K562 (cell line): ENCODE measurements around the gene JPT1. TPM values are rescaled to one million over a fixed set of nuclear protein-coding genes. Genes with fewer than 3 reads are reported as not detected.

ENCODE experiments used
- ATAC-seq: fragments of 200-7000 bp; cut with Tn5 transposase; 3 replicates; pipeline ENCODE4 v1.9.1; 2020; ENCODE audit warnings: moderate library complexity
- BruUV-seq: library from RNA; stranded (reverse); fragments of 400-500 nt; replicated peaks from 2 replicates; lab custom pipeline; 2021; lab: Mats Ljungman, UMichigan
- CTCF ChIA-PET: fragments of 300-600 bp; formaldehyde crosslinking; extraction: SDS; loops from one replicate; lab custom pipeline; 2021; ENCODE audit warnings: low intra/inter-chr PET ratio; lab: Yijun Ruan, JAX
- POLR2A ChIA-PET: fragments of 300-600, 350-650 bp; sonication (Branson Sonifier 250); formaldehyde crosslinking; extraction: SDS; loops from one replicate; lab custom pipeline; 2021; ENCODE audit warnings: antibody characterized with exemption, inconsistent platforms; lab: Yijun Ruan, JAX
- DNase-seq, 4 experiments: peaks; one replicate each; pipeline versions ENCODE4 v3.0.0 to v3.0.0-alpha.2; 2011 to 2018; ENCODE audit warnings: low spot score in 3 of 4, mixed read lengths in 3 of 4; ENCODE audit errors: extremely low read depth in 1 of 4
- FAIRE-seq: peaks from 2 replicates; lab custom pipeline; 2011; peaks lifted over from hg19 to GRCh38; lab: Jason Lieb, UNC
- H2AFZ ChIP-seq: 2 replicates; pipeline ENCODE4 v1.6.0; 2011; ENCODE audit warnings: low read depth, low read length, control low read depth, inconsistent platforms
- H3K27ac ChIP-seq: fragments of 200-600 bp; 3 replicates; pipeline ENCODE4 v1.8.0; 2011; ENCODE audit warnings: low read depth, mild to moderate bottlenecking, control low read depth, inconsistent platforms, low read length, moderate library complexity, mixed read lengths; ENCODE audit errors: extremely low read depth
- H3K27me3 ChIP-seq, 2 experiments: fragments of 300-600 bp in 1 of 2; 2 replicates in 1 of 2; 3 replicates in 1 of 2; pipeline versions ENCODE4 v1.6.0 to v1.8.0; 2011; ENCODE audit warnings: inconsistent platforms in 2 of 2, low read length in 2 of 2, mild to moderate bottlenecking in 1 of 2, mixed read lengths in 1 of 2, moderate library complexity in 1 of 2; ENCODE audit not compliant: control insufficient read depth in 2 of 2, insufficient read depth in 2 of 2
- H3K36me3 ChIP-seq: fragments of 300-600 bp; 3 replicates; pipeline ENCODE4 v1.8.0; 2011; ENCODE audit warnings: mild to moderate bottlenecking, low read length, inconsistent platforms; ENCODE audit not compliant: control insufficient read depth, insufficient read depth
- H3K4me1 ChIP-seq, 2 experiments: fragments of 200-600 bp in 1 of 2; replicated peaks in 1 of 2; 2 replicates in 1 of 2; 3 replicates in 1 of 2; pipeline versions ENCODE4 v1.5.1 to v1.8.0; 2011; ENCODE audit warnings: inconsistent platforms in 2 of 2, low read length in 2 of 2, mild to moderate bottlenecking in 1 of 2, mixed read lengths in 1 of 2, moderate library complexity in 1 of 2; ENCODE audit not compliant: control insufficient read depth in 2 of 2, insufficient read depth in 2 of 2
- H3K4me2 ChIP-seq: 2 replicates; pipeline ENCODE4 v1.6.1; 2011; ENCODE audit warnings: low read length, control low read depth, inconsistent platforms, mixed read lengths; ENCODE audit not compliant: insufficient read depth
- H3K4me3 ChIP-seq: fragments of 200-600 bp; sonication (generic), shearing (Covaris generic); 2 replicates; pipeline ENCODE4 v1.5.1; 2016; ENCODE audit warnings: control low read depth, inconsistent platforms
- H3K79me2 ChIP-seq: fragments of 200-600 bp; 3 replicates; pipeline ENCODE4 v1.8.0; 2011; ENCODE audit warnings: low read length, inconsistent platforms; ENCODE audit not compliant: control insufficient read depth, insufficient read depth
- H3K9ac ChIP-seq, 2 experiments: 2 replicates each; pipeline versions ENCODE4 v1.6.0 to v1.6.1; 2011; ENCODE audit warnings: low read depth in 2 of 2, low read length in 2 of 2, control low read depth in 1 of 2, inconsistent platforms in 1 of 2, mild to moderate bottlenecking in 1 of 2, mixed read lengths in 1 of 2; ENCODE audit not compliant: insufficient read depth in 1 of 2
- H3K9me1 ChIP-seq: one replicate; pipeline ENCODE4 v1.6.0; 2011; ENCODE audit warnings: inconsistent platforms, mild to moderate bottlenecking, low read length, moderate library complexity; ENCODE audit not compliant: control insufficient read depth, insufficient read depth
- H3K9me3 ChIP-seq: replicated peaks from 2 replicates; pipeline ENCODE4 v1.5.1; 2011; ENCODE audit warnings: low read depth, low read length, inconsistent platforms; ENCODE audit not compliant: control insufficient read depth, insufficient read depth
- H4K20me1 ChIP-seq: replicated peaks from 2 replicates; pipeline ENCODE4 v1.6.1; 2011; ENCODE audit warnings: low read length, inconsistent platforms, mixed read lengths; ENCODE audit not compliant: control insufficient read depth, insufficient read depth
- CTBP1 ChIP-seq: fragments of 450-650 bp; IDR thresholded peaks from 2 replicates; pipeline ENCODE4 v1.6.1; 2016; ENCODE audit warnings: borderline replicate concordance
- HDGF ChIP-seq: fragments of 450-650 bp; IDR thresholded peaks from 2 replicates; pipeline ENCODE4 v1.6.1; 2016
- JUNB ChIP-seq: fragments of 450-650 bp; formaldehyde crosslinking; conservative IDR thresholded peaks from 2 replicates; pipeline ENCODE4 v1.4.0; 2020; ENCODE audit warnings: mild to moderate bottlenecking
- MED1 ChIP-seq: sonication (generic); formaldehyde crosslinking; IDR thresholded peaks from 2 replicates; pipeline ENCODE4 v1.8.1; 2023; ENCODE audit warnings: missing genetic modification reagents, borderline replicate concordance
- RAD51 ChIP-seq: fragments of 450-650 bp; IDR thresholded peaks from 2 replicates; pipeline ENCODE4 v1.7.1; 2016; ENCODE audit warnings: low read depth, mild to moderate bottlenecking, borderline replicate concordance
- RBM25 ChIP-seq: fragments of 200-400 bp; formaldehyde crosslinking; IDR thresholded peaks from 2 replicates; pipeline ENCODE4 v1.6.1; 2018; ENCODE audit warnings: low read length, low read depth, moderate library complexity; ENCODE audit not compliant: severe bottlenecking
- SNIP1 ChIP-seq: fragments of 450-650 bp; IDR thresholded peaks from 2 replicates; pipeline ENCODE4 v1.7.1; 2017; ENCODE audit warnings: low read depth, mild to moderate bottlenecking
- TBP ChIP-seq: optimal IDR thresholded peaks from 2 replicates; pipeline ENCODE3; 2011; ENCODE audit warnings: low read depth, low read length, improper control_type of control experiment
- TCFL5 ChIP-seq: fragments of 250-450 bp; sonication (Bioruptor Pico); conservative IDR thresholded peaks from 2 replicates; pipeline ENCODE4 v1.6.1; 2021; ENCODE audit warnings: mild to moderate bottlenecking, moderate library complexity, matching md5 sums
- TEAD1 ChIP-seq, 2 experiments: fragments of 450-650 bp in 1 of 2; sonication (generic) in 1 of 2; formaldehyde crosslinking; IDR thresholded peaks; 2 replicates each; pipeline versions ENCODE4 v1.4.0 to v1.8.0; 2020 to 2022; ENCODE audit warnings: mild to moderate bottlenecking in 2 of 2, missing genetic modification reagents in 1 of 2
- TEAD4 ChIP-seq, 2 experiments: sonication (generic) in 1 of 2; formaldehyde crosslinking in 1 of 2; IDR thresholded peaks; 2 replicates each; pipeline versions ENCODE4 v1.6.1 to v1.8.0; 2012 to 2022; ENCODE audit warnings: borderline replicate concordance in 1 of 2, inconsistent platforms in 1 of 2, low read length in 1 of 2, mild to moderate bottlenecking in 1 of 2, missing genetic modification reagents in 1 of 2
- WHSC1 ChIP-seq: IDR thresholded peaks from one replicate; pipeline ENCODE4 v1.6.1; 2012; ENCODE audit warnings: low read length, control low read depth, inconsistent platforms
- YY1 ChIP-seq, 3 experiments: IDR thresholded peaks; 2 replicates each; pipeline ENCODE4 v1.6.1; 2011; ENCODE audit warnings: low read length in 2 of 3, mild to moderate bottlenecking in 2 of 3, moderate library complexity in 2 of 3, borderline replicate concordance in 1 of 3, control low read depth in 1 of 3, low read depth in 1 of 3; ENCODE audit not compliant: insufficient read depth in 3 of 3, insufficient replicate concordance in 2 of 3, control insufficient read depth in 1 of 3, insufficient read length in 1 of 3; ENCODE audit errors: extremely low read depth in 1 of 3
- ZNF583 ChIP-seq: fragments of 250-450 bp; sonication (Bioruptor Pico); IDR thresholded peaks from 2 replicates; pipeline ENCODE4 v1.4.0; 2020
- WGBS: fragments of 100-300 bp; shearing (Covaris generic); methylation state at CpG from one replicate; pipeline ENCODE4 v1.1.6; 2016; ENCODE audit warnings: low coverage, mixed read lengths; ENCODE audit not compliant: insufficient coverage; ENCODE audit errors: missing lambda C conversion rate; 5-methylcytosine and 5-hydroxymethylcytosine counted together
- in situ Hi-C: fragments of 300-500 bp; cut with MboI; formaldehyde crosslinking; loops from 4 replicates; pipeline ENCODE4 v1.15.0; 2018; ENCODE audit warnings: inconsistent platforms, mixed read lengths
- intact Hi-C: fragments of 100-400 bp; cut with micrococcal nuclease; formaldehyde crosslinking; loops from 2 replicates; pipeline ENCODE4 v1.14.2; 2022
- polyA plus RNA-seq, 8 experiments: library from polyadenylated mRNA; depleted of rRNA in 4 of 8; stranded (reverse) in 5 of 8; unstranded in 3 of 8; fragments of >200 nt; fragmentation: Nextera tagmentation in 2 of 8; fragmentation: Illumina TruSeq in 1 of 8; extraction: Ambion mirVana in 2 of 8; extraction: Trizol in 1 of 8; gene quantifications; 2 replicates each; pipeline versions ENCODE4 v1.2.1 to v1.2.3, GENCODE V29; 2011 to 2014; ENCODE audit warnings: inconsistent platforms in 1 of 8, missing spikeins in 1 of 8
- total RNA-seq, 7 experiments: library from RNA; depleted of rRNA in 6 of 7; stranded (reverse); fragments of >200 nt in 6 of 7; fragmentation: Illumina TruSeq in 2 of 7; extraction: Trizol in 2 of 7; gene quantifications; 2 replicates each; pipeline versions ENCODE4 v1.2.1 to v1.2.3, GENCODE V29; 2011 to 2021; ENCODE audit warnings: low replicate concordance in 1 of 7
- TF ChIP-seq, protein P1 (sequence below): fragments of 250-450 bp; sonication (Bioruptor Pico); IDR thresholded peaks from 2 replicates; pipeline ENCODE4 v1.8.0; 2022; ENCODE audit warnings: moderate library complexity, mild to moderate bottlenecking, inconsistent platforms
- TF ChIP-seq, protein P2 (sequence below): fragments of 450-650 bp; IDR thresholded peaks from 2 replicates; pipeline ENCODE4 v1.6.1; 2017; ENCODE audit warnings: mild to moderate bottlenecking, moderate library complexity
- TF ChIP-seq, protein P3 (sequence below): sonication (generic); IDR thresholded peaks from 2 replicates; pipeline ENCODE4 v1.6.1; 2016

JPT1 gene
- total and polyA plus RNA-seq, 9 of the 15 experiments (the other 6 are each of a cell fraction or from before 2014, with no cell fraction given), result 56.7 to 292 (median 144) TPM

DNA sequence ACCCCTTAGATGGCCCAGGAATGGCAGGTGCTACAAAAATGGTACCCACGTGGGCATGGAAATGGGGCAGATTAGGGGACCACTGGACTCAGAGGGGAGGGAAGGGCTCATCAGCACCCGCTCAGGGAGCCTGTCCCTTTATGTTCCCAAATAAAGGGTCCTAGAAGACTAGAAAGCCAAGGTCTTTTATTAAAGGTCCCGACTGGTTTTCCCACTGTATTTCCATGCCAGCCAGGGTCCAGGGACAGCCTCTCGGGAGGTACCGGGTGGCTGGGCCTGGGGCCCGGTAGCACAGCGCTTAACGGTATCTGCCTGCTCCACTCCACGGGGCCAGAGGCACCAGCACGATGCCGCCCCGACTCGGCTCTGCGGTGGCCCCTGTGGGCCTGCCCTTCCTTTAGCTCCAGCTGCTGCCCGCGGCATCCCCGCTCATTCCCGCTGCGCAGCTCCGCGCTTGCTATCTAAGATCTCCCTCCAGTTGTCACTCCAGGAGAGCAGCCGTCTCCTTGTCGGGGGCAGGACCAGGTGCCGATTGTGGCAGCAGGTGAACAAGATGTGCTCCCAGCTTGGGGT is 24.2 kb downstream of the JPT1 start:
- H3K36me3 ChIP-seq, result peaks cover 28% of the 10 kb centered on the region; the same call in 2 of the 3 replicates
- no peaks in the 10 kb centered on the region for H3K9me3 ChIP-seq
- peak overlapping the region; percentile 88 to 99; a peak in 3 of 4 replicates for H3K9ac ChIP-seq
- 34% methylated on average over 23 of the region's 24 CpGs for WGBS
- H3K4me3 ChIP-seq, result peak overlapping the region; percentile 90
- TSS peak; percentile 61 for BruUV-seq
- peak overlapping the region; percentile 90; the same call in 1 of the 3 replicates for H3K27ac ChIP-seq
- CTCF ChIA-PET, result interaction anchor here (1.0 to 1.6 kb wide), 6 partner anchors 15 to 168 kb away, joined by 3 to 7 read pairs (median 4); partner anchors contain the start of gene KCTD2
- POLR2A ChIA-PET, result interaction anchor here (0.6 to 5.6 kb wide), 7 partner anchors 9 to 132 kb away, joined by 3 to 51 read pairs (median 3); partner anchors contain the start of genes GGA3, MRPS7 and NUP85
- H3K4me1 ChIP-seq, result peaks cover 18 to 40% of the 10 kb centered on the region in 2 experiments
- peak overlapping the region; percentile 80 for H3K4me2 ChIP-seq
- FAIRE-seq, result no peak
- no peaks in the 10 kb centered on the region for H3K9me1 ChIP-seq
- H3K79me2 ChIP-seq, result peaks cover 34% of the 10 kb centered on the region
- peaks cover 6% of the 10 kb centered on the region; the same call in 1 of the 2 replicates for H4K20me1 ChIP-seq
- peak in 2 of 4 experiments; percentile 31 to 45 for DNase-seq
- intact Hi-C loops (loop anchor here (2.0 to 5.0 kb wide), 2 partner anchors 52 to 69 kb away; partner anchors contain the start of gene SUMO2), in situ Hi-C loops (no loop called here)
- H2AFZ ChIP-seq, result no peak overlapping the region
- no peaks in the 10 kb centered on the region for H3K27me3 ChIP-seq
- ATAC-seq, result no peak
- TF ChIP-seq TCFL5 (CRISPR knock-in tag), result no peak
- TF ChIP-seq, protein P1, sequence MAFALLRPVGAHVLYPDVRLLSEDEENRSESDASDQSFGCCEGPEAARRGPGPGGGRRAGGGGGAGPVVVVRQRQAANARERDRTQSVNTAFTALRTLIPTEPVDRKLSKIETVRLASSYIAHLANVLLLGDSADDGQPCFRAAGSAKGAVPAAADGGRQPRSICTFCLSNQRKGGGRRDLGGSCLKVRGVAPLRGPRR (CRISPR knock-in tag), result no peak
- TF ChIP-seq CTBP1, result no peak
- TF ChIP-seq TEAD4 (IDR thresholded peaks at IDR 0.05; ENCODE audit: low read length), result no peak
- TF ChIP-seq TEAD4 (CRISPR knock-in tag; IDR thresholded peaks at IDR 0.05; ENCODE audit: borderline replicate concordance), result no peak
- no peak for TF ChIP-seq JUNB (CRISPR knock-in tag)
- TF ChIP-seq HDGF, result 0 out of 2 replicates have a peak, but pooled peaks have one; percentile 22
- no peak for TF ChIP-seq TEAD1 (CRISPR knock-in tag; IDR thresholded peaks at IDR 0.05)
- no peak for TF ChIP-seq MED1
- TF ChIP-seq, protein P2, sequence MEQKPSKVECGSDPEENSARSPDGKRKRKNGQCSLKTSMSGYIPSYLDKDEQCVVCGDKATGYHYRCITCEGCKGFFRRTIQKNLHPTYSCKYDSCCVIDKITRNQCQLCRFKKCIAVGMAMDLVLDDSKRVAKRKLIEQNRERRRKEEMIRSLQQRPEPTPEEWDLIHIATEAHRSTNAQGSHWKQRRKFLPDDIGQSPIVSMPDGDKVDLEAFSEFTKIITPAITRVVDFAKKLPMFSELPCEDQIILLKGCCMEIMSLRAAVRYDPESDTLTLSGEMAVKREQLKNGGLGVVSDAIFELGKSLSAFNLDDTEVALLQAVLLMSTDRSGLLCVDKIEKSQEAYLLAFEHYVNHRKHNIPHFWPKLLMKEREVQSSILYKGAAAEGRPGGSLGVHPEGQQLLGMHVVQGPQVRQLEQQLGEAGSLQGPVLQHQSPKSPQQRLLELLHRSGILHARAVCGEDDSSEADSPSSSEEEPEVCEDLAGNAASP, result no peak
- no peak for TF ChIP-seq TBP
- TF ChIP-seq, protein P3, sequence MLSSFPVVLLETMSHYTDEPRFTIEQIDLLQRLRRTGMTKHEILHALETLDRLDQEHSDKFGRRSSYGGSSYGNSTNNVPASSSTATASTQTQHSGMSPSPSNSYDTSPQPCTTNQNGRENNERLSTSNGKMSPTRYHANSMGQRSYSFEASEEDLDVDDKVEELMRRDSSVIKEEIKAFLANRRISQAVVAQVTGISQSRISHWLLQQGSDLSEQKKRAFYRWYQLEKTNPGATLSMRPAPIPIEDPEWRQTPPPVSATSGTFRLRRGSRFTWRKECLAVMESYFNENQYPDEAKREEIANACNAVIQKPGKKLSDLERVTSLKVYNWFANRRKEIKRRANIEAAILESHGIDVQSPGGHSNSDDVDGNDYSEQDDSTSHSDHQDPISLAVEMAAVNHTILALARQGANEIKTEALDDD, result no peak
- no peak for TF ChIP-seq SNIP1
- no peak for TF ChIP-seq YY1 (IDR thresholded peaks at IDR 0.05; ENCODE audit: borderline replicate concordance in 1 of 3, control insufficient read depth in 1 of 3, extremely low read depth in 1 of 3, insufficient read depth in 3 of 3, insufficient read length in 1 of 3, insufficient replicate concordance in 2 of 3, low read depth in 1 of 3, low read length in 2 of 3)
- no peak for TF ChIP-seq RAD51
- TF ChIP-seq WHSC1, result no peak
- TF ChIP-seq ZNF583 (CRISPR knock-in tag), result no peak
- no peak for TF ChIP-seq RBM25
